SU-DHL-6 (cell line): ENCODE measurements around the gene AVEN.
"Not testable (repeated sequence)": the region's sequence is repeated elsewhere in the genome, so short reads cannot be mapped to it uniquely, and the experiment has no call there.

ENCODE experiments used
- H2AFZ ChIP-seq: fragments of 200-600 bp; sonication (generic); 2 replicates; pipeline ENCODE4 v1.6.1; 2014; ENCODE audit warnings: low read depth, mild to moderate bottlenecking, moderate library complexity, mixed read lengths, antibody characterized with exemption, low read length; ENCODE audit not compliant: severe bottlenecking
- H3F3A ChIP-seq: fragments of 200-600 bp; shearing (Covaris generic); 2 replicates; pipeline ENCODE4 v1.6.0; 2016; ENCODE audit warnings: antibody characterized with exemption, mild to moderate bottlenecking; ENCODE audit not compliant: insufficient read depth
- H3K27ac ChIP-seq: fragments of 200-600 bp; sonication (generic); 2 replicates; pipeline ENCODE4 v1.5.1; 2016; ENCODE audit warnings: low read depth, mild to moderate bottlenecking, low read length, moderate library complexity, mixed read lengths
- H3K27me3 ChIP-seq: fragments of 200-600 bp; sonication (generic), shearing (Covaris generic); 2 replicates; pipeline ENCODE4 v1.6.0; 2014; ENCODE audit warnings: mild to moderate bottlenecking, low read length
- H3K36me3 ChIP-seq: fragments of 200-600 bp; sonication (generic); 2 replicates; pipeline ENCODE4 v1.6.1; 2014; ENCODE audit warnings: mild to moderate bottlenecking, low read length, mixed read lengths
- H3K4me2 ChIP-seq: fragments of 300-600, 200-600 bp; shearing (Covaris generic), sonication (generic); 2 replicates; pipeline ENCODE4 v1.6.0; 2014; ENCODE audit warnings: low read length, low read depth, mild to moderate bottlenecking; ENCODE audit not compliant: poor library complexity, severe bottlenecking
- H3K4me3 ChIP-seq: fragments of 200-600 bp; sonication (generic); 2 replicates; pipeline ENCODE4 v1.5.1; 2014; ENCODE audit warnings: antibody characterized with exemption, low read length, mild to moderate bottlenecking, mixed read lengths; ENCODE audit not compliant: insufficient read depth, poor library complexity, severe bottlenecking
- H3K79me2 ChIP-seq: fragments of 200-600 bp; sonication (generic); 2 replicates; pipeline ENCODE4 v1.6.1; 2014; ENCODE audit warnings: mild to moderate bottlenecking, low read length, moderate library complexity; ENCODE audit not compliant: insufficient read depth
- H3K9ac ChIP-seq: fragments of 200-600 bp; sonication (generic); 2 replicates; pipeline ENCODE4 v1.7.0; 2014; ENCODE audit warnings: mild to moderate bottlenecking, low read length
- H3K9me2 ChIP-seq: fragments of 200-600 bp; sonication (generic); replicated peaks from 2 replicates; pipeline ENCODE4 v1.6.1; 2014; ENCODE audit warnings: low read length; ENCODE audit not compliant: insufficient read depth
- H3K9me3 ChIP-seq: fragments of 200-600 bp; sonication (generic); 2 replicates; pipeline ENCODE4 v1.6.1; 2014; ENCODE audit warnings: low read length, mixed read lengths; ENCODE audit not compliant: insufficient read depth
- H4K20me1 ChIP-seq: fragments of 200-600 bp; sonication (generic); 2 replicates; pipeline ENCODE4 v1.6.1; 2014; ENCODE audit warnings: low read depth, mild to moderate bottlenecking, antibody characterized with exemption, low read length, moderate library complexity, mixed read lengths
- CTCF ChIP-seq: fragments of 200-600 bp; sonication (generic); IDR thresholded peaks from one replicate; pipeline ENCODE4 v1.5.1; 2017; ENCODE audit warnings: antibody characterized with exemption, mild to moderate bottlenecking, low read length, moderate library complexity; ENCODE audit not compliant: insufficient read depth, poor library complexity, severe bottlenecking
- EZH2phosphoT487 ChIP-seq: fragments of 200-600 bp; sonication (generic), shearing (Covaris generic); conservative IDR thresholded peaks from 2 replicates; pipeline ENCODE4 v1.6.1; 2018; ENCODE audit warnings: mild to moderate bottlenecking, antibody characterized with exemption, low read length, moderate library complexity, mixed read lengths

The AVEN gene

GRCh38 chr15:34006381-34006780 lies 32.6 kb downstream of the AVEN start:
- no peak overlapping the region for H2AFZ ChIP-seq
- H3F3A ChIP-seq: no peaks in the 10 kb centered on the region
- no peak for TF ChIP-seq EZH2phosphoT487
- no peak for TF ChIP-seq CTCF
- 0 out of 2 replicates have a peak, but pooled peaks cover 5% of the 10 kb centered on the region for H4K20me1 ChIP-seq
- H3K79me2 ChIP-seq: no peaks in the 10 kb centered on the region
- no peaks in the 10 kb centered on the region for H3K36me3 ChIP-seq
- H3K4me2 ChIP-seq: no peak overlapping the region
- no peak overlapping the region for H3K27ac ChIP-seq
- no peaks in the 10 kb centered on the region for H3K9me2 ChIP-seq
- no peak overlapping the region for H3K4me3 ChIP-seq
- H3K9ac ChIP-seq: no peak overlapping the region
- no peaks in the 10 kb centered on the region for H3K27me3 ChIP-seq
- H3K9me3 ChIP-seq: no peaks in the 10 kb centered on the region

GRCh38 chr15:34001536-34001935 lies 37.5 kb downstream of the AVEN start:
- Histone ChIP-seq H4K20me1 (0 out of 2 replicates have a peak, but pooled peaks cover 5% of the 10 kb centered on the region), H3K9ac (no peak overlapping the region), H3K9me2 (no peaks in the 10 kb centered on the region), H3K79me2 (no peaks in the 10 kb centered on the region), H3F3A (no peaks in the 10 kb centered on the region), H3K36me3 (no peaks in the 10 kb centered on the region), H3K27ac (no peak overlapping the region), H3K4me2 (no peak overlapping the region), H2AFZ (no peak overlapping the region), H3K9me3 (no peaks in the 10 kb centered on the region), H3K27me3 (no peaks in the 10 kb centered on the region), H3K4me3 (no peak overlapping the region)
- no peak for TF ChIP-seq CTCF
- no peak for TF ChIP-seq EZH2phosphoT487

- not testable (repeated sequence) for H3F3A ChIP-seq, H3K27me3 ChIP-seq, H2AFZ ChIP-seq, H3K36me3 ChIP-seq, H3K4me2 ChIP-seq, H3K9me2 ChIP-seq, H3K27ac ChIP-seq, H3K4me3 ChIP-seq, H3K79me2 ChIP-seq, H3K9ac ChIP-seq, H4K20me1 ChIP-seq, H3K9me3 ChIP-seq
Observed at GRCh38 chr15:33995666-33996065, 43.3 kb downstream of the AVEN start.

GRCh38 chr15:33994005-33994615 lies 44.9 kb downstream of the AVEN start:
- TF ChIP-seq CTCF (peak; percentile 21), EZH2phosphoT487 (no peak)
- H3K79me2 ChIP-seq: no peaks in the 10 kb centered on the region
- H4K20me1 ChIP-seq: no peaks in the 10 kb centered on the region
- no peaks in the 10 kb centered on the region for H3F3A ChIP-seq
- H3K9ac ChIP-seq: no peak overlapping the region
- H3K27ac ChIP-seq: no peak overlapping the region
- no peak overlapping the region for H3K4me2 ChIP-seq
- H3K9me3 ChIP-seq: no peaks in the 10 kb centered on the region
- no peak overlapping the region for H3K4me3 ChIP-seq
- H3K27me3 ChIP-seq: no peaks in the 10 kb centered on the region
- H3K36me3 ChIP-seq: no peaks in the 10 kb centered on the region
- H2AFZ ChIP-seq: no peak overlapping the region
- H3K9me2 ChIP-seq: no peaks in the 10 kb centered on the region
